Measurements from ENCODE around the gene COL6A3. TPM values are rescaled to one million over a fixed set of nuclear protein-coding genes. Genes with fewer than 3 reads are reported as not detected.
A peak's percentile ranks its signal among the peaks of the same experiment; 100 is the strongest.

COL6A3 gene
- polyA plus RNA-seq, 3 donors: not detected

DNA sequence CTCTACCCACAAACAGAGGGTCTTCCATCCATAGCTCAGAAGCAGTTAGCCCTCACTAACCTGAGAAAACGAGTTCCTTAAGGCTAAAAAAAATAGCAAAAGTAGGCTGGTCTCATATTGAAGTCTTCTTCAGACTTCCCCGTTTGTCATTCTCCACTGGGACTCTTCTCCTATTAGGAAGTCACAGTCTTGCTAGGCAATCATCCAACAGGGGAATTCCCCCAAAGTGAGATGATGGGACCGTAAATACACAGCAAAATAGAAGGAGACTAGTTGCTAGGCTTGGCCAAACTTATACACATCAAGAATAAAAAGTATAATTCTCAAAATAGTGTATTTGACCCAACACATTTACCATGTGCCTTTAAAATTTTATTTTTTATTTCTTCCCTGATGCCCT is 34.3 kb downstream of the COL6A3 start:
- no peaks in the 10 kb centered on the region for H3K36me3 ChIP-seq (replicated peaks in 1 of 2; ENCODE audit: control insufficient read depth in 1 of 2, insufficient read depth in 2 of 2, low read length in 2 of 2)
- intact Hi-C loops (cut with micrococcal nuclease): no loop called here
- H3K9me3 ChIP-seq (replicated peaks in 1 of 2; ENCODE audit: control insufficient read depth in 1 of 2, insufficient read depth in 1 of 2, low read length in 2 of 2): peaks cover 0 to 4% of the 10 kb centered on the region in 2 donors
- Mint-ChIP-seq H3K36me3 (no peaks in the 10 kb centered on the region), H3K27me3 (ENCODE audit: low read depth in 3 of 3) (peaks cover 3 to 9% (median 8%) of the 10 kb centered on the region in 3 donors), H3K4me3 (no peak overlapping the region), H3K9me3 (peaks cover 0 to 8% (median 1%) of the 10 kb centered on the region in 7 donors), H3K4me1 (no peaks in the 10 kb centered on the region), H3K27ac (peak overlapping the region in 1 of 7 donors; percentile 17)
- DNase-seq: no peak
- no peak overlapping the region for H3K4me3 ChIP-seq (replicated peaks in 1 of 3; ENCODE audit: low read depth in 2 of 3, low read length in 3 of 3)
- H3K4me2 ChIP-seq (replicated peaks; ENCODE audit: extremely low read depth, low read length, poor library complexity, severe bottlenecking): no peak overlapping the region
- no peak overlapping the region for H3K9ac ChIP-seq (ENCODE audit: insufficient read depth, low read length, poor library complexity, severe bottlenecking)
- H3K4me1 ChIP-seq (ENCODE audit: control insufficient read depth in 1 of 2, insufficient read depth in 2 of 2, low read length in 2 of 2): no peaks in the 10 kb centered on the region
- TF ChIP-seq, protein P1, sequence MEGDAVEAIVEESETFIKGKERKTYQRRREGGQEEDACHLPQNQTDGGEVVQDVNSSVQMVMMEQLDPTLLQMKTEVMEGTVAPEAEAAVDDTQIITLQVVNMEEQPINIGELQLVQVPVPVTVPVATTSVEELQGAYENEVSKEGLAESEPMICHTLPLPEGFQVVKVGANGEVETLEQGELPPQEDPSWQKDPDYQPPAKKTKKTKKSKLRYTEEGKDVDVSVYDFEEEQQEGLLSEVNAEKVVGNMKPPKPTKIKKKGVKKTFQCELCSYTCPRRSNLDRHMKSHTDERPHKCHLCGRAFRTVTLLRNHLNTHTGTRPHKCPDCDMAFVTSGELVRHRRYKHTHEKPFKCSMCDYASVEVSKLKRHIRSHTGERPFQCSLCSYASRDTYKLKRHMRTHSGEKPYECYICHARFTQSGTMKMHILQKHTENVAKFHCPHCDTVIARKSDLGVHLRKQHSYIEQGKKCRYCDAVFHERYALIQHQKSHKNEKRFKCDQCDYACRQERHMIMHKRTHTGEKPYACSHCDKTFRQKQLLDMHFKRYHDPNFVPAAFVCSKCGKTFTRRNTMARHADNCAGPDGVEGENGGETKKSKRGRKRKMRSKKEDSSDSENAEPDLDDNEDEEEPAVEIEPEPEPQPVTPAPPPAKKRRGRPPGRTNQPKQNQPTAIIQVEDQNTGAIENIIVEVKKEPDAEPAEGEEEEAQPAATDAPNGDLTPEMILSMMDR (IDR thresholded peaks at IDR 0.05): no peak
- no peak overlapping the region for H3K27ac ChIP-seq (ENCODE audit: low read depth in 1 of 2, low read length in 2 of 2)
- H3K79me2 ChIP-seq (ENCODE audit: insufficient read depth, low read length): no peaks in the 10 kb centered on the region
- no peak overlapping the region for H2AFZ ChIP-seq (ENCODE audit: insufficient read depth, low read depth, low read length, poor library complexity, severe bottlenecking)
- no peaks in the 10 kb centered on the region for H4K20me1 ChIP-seq (ENCODE audit: insufficient read depth, low read length)
- H3K27me3 ChIP-seq (ENCODE audit: control insufficient read depth in 2 of 2, insufficient read depth in 2 of 2, low read length in 2 of 2): no peaks in the 10 kb centered on the region
- WGBS (ENCODE audit: insufficient coverage): 67% methylated on average over 2 of the region's 3 CpGs

DNA sequence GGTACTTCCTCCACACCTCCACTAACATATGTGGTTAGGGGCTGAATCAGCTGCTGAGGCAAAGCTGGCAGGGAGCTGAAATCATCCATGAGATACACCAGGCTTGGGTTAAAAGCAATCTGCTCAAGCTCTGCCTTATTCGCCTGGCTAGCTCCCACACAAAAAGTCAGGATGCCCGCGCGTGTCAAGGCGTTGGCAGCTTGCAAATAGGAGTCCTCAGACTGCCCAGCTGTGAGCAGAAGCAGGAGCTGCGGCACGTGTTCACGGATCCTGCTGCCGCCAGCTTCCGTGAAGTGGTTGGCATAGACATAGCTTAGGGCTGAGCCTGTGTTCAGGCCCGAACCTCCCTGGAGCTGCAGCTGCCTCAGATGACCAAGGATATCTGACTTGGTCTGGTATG is 35.3 kb downstream of the COL6A3 start:
- Mint-ChIP-seq H3K4me1 (no peaks in the 10 kb centered on the region), H3K27ac (no peak overlapping the region), H3K4me3 (no peak overlapping the region), H3K36me3 (no peaks in the 10 kb centered on the region), H3K9me3 (peaks cover 0 to 8% (median 1%) of the 10 kb centered on the region in 7 donors), H3K27me3 (ENCODE audit: low read depth in 3 of 3) (peaks cover 3 to 9% (median 4%) of the 10 kb centered on the region in 3 donors)
- Histone ChIP-seq H3K4me1 (ENCODE audit: control insufficient read depth in 1 of 2, insufficient read depth in 2 of 2, low read length in 2 of 2) (no peaks in the 10 kb centered on the region), H4K20me1 (ENCODE audit: insufficient read depth, low read length) (no peaks in the 10 kb centered on the region), H2AFZ (ENCODE audit: insufficient read depth, low read depth, low read length, poor library complexity, severe bottlenecking) (no peak overlapping the region), H3K4me3 (replicated peaks in 1 of 3; ENCODE audit: low read depth in 2 of 3, low read length in 3 of 3) (no peak overlapping the region), H3K27ac (ENCODE audit: low read depth in 1 of 2, low read length in 2 of 2) (no peak overlapping the region), H3K4me2 (replicated peaks; ENCODE audit: extremely low read depth, low read length, poor library complexity, severe bottlenecking) (no peak overlapping the region), H3K9me3 (replicated peaks in 1 of 2; ENCODE audit: control insufficient read depth in 1 of 2, insufficient read depth in 1 of 2, low read length in 2 of 2) (peaks cover 0 to 4% of the 10 kb centered on the region in 2 donors), H3K36me3 (replicated peaks in 1 of 2; ENCODE audit: control insufficient read depth in 1 of 2, insufficient read depth in 2 of 2, low read length in 2 of 2) (no peaks in the 10 kb centered on the region), H3K79me2 (ENCODE audit: insufficient read depth, low read length) (no peaks in the 10 kb centered on the region), H3K27me3 (ENCODE audit: control insufficient read depth in 2 of 2, insufficient read depth in 2 of 2, low read length in 2 of 2) (no peaks in the 10 kb centered on the region), H3K9ac (ENCODE audit: insufficient read depth, low read length, poor library complexity, severe bottlenecking) (no peak overlapping the region)
- DNase-seq: no peak
- TF ChIP-seq, protein P1 (IDR thresholded peaks at IDR 0.05): no peak
- 98% methylated on average over 10 of the region's 11 CpGs for WGBS (ENCODE audit: insufficient coverage)
- intact Hi-C loops (cut with micrococcal nuclease): no loop called here

Data from CD14-positive monocyte (primary cell).